ENCODE data around the gene WARS2.

Gene WARS2

GRCh38 chr1:119140177-119141019, at the start of gene WARS2:
TSS of gene WARS2 (minus strand) at chr1:119140653. CDS start at chr1:119140644, 9 bp downstream.
- H2AFZ ChIP-seq = peak within 1 kb of the TSS; percentile 91

GRCh38 chr1:119188926-119189325, 48.5 kb upstream of the WARS2 start:
- no peak overlapping the region for H2AFZ ChIP-seq
- no peak overlapping the region for H3K4me2 ChIP-seq (ENCODE audit: low read length)
- TF ChIP-seq, protein P1, sequence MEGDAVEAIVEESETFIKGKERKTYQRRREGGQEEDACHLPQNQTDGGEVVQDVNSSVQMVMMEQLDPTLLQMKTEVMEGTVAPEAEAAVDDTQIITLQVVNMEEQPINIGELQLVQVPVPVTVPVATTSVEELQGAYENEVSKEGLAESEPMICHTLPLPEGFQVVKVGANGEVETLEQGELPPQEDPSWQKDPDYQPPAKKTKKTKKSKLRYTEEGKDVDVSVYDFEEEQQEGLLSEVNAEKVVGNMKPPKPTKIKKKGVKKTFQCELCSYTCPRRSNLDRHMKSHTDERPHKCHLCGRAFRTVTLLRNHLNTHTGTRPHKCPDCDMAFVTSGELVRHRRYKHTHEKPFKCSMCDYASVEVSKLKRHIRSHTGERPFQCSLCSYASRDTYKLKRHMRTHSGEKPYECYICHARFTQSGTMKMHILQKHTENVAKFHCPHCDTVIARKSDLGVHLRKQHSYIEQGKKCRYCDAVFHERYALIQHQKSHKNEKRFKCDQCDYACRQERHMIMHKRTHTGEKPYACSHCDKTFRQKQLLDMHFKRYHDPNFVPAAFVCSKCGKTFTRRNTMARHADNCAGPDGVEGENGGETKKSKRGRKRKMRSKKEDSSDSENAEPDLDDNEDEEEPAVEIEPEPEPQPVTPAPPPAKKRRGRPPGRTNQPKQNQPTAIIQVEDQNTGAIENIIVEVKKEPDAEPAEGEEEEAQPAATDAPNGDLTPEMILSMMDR (IDR thresholded peaks at IDR 0.05) = no peak
- H3K9me3 ChIP-seq (ENCODE audit: control insufficient read depth, low read length) = no peaks in the 10 kb centered on the region
- no peaks in the 10 kb centered on the region for H3K36me3 ChIP-seq (ENCODE audit: control insufficient read depth, insufficient read depth, low read length)
- no peak overlapping the region for H3K4me3 ChIP-seq (ENCODE audit: low read depth, low read length)
- no peak overlapping the region for H3K27ac ChIP-seq
- H3K9ac ChIP-seq = no peak overlapping the region
- no peaks in the 10 kb centered on the region for H3K27me3 ChIP-seq (ENCODE audit: control insufficient read depth, insufficient read depth, low read length)
- H3K79me2 ChIP-seq = no peaks in the 10 kb centered on the region
- no peaks in the 10 kb centered on the region for H3K4me1 ChIP-seq

More at GRCh38 chr1:119140177-119141019, at the start of gene WARS2:
- peak within 1 kb of the TSS; percentile 90 for H3K4me3 ChIP-seq (ENCODE audit: low read depth, low read length)
- no peaks in the 10 kb centered on the region for H3K4me1 ChIP-seq
- peaks cover 3% of the 10 kb centered on the region for H3K79me2 ChIP-seq
- TF ChIP-seq, protein P1 (IDR thresholded peaks at IDR 0.05) = no peak
- H3K36me3 ChIP-seq (ENCODE audit: control insufficient read depth, insufficient read depth, low read length) = no peaks in the 10 kb centered on the region
- peak within 1 kb of the TSS; percentile 92 for H3K4me2 ChIP-seq (ENCODE audit: low read length)
- no peaks in the 10 kb centered on the region for H3K9me3 ChIP-seq (ENCODE audit: control insufficient read depth, low read length)
- H3K27me3 ChIP-seq (ENCODE audit: control insufficient read depth, insufficient read depth, low read length) = no peaks in the 10 kb centered on the region
- no peak within 1 kb of the TSS for H3K9ac ChIP-seq
- H3K27ac ChIP-seq = peak within 1 kb of the TSS; percentile 98

- H3K79me2 ChIP-seq = no peaks in the 10 kb centered on the region
- no peak overlapping the region for H3K4me2 ChIP-seq (ENCODE audit: low read length)
- H3K9me3 ChIP-seq (ENCODE audit: control insufficient read depth, low read length) = no peaks in the 10 kb centered on the region
- no peak overlapping the region for H3K27ac ChIP-seq
- H3K27me3 ChIP-seq (ENCODE audit: control insufficient read depth, insufficient read depth, low read length) = no peaks in the 10 kb centered on the region
- no peak overlapping the region for H2AFZ ChIP-seq
- no peak overlapping the region for H3K9ac ChIP-seq
- H3K4me3 ChIP-seq (ENCODE audit: low read depth, low read length) = no peak overlapping the region
- no peaks in the 10 kb centered on the region for H3K4me1 ChIP-seq
- no peaks in the 10 kb centered on the region for H3K36me3 ChIP-seq (ENCODE audit: control insufficient read depth, insufficient read depth, low read length)
- TF ChIP-seq, protein P1 (IDR thresholded peaks at IDR 0.05) = no peak
These were observed 47.0 kb upstream of the WARS2 start for GRCh38 chr1:119187416-119187815.

DNA sequence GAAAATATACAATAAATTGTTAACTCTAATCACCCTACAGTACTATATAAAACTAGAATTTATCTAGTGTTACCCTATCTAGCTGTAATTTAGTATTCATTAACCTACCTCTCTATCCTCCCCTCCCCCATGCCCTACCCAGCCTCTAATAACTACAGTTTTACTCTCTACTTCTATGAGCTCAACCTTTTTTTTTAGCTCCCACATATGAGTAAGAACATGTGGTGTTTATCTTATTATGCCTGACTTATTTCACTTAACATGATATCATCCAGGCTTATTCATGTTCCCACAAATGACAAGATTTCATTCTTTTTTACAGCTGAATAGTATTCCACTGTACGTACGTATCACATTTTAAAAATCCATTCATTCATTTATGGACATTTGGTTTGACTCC, 46.0 kb upstream of the WARS2 start:
- Histone ChIP-seq H3K36me3 (ENCODE audit: control insufficient read depth, insufficient read depth, low read length) (no peaks in the 10 kb centered on the region), H3K9ac (no peak overlapping the region), H2AFZ (no peak overlapping the region), H3K9me3 (ENCODE audit: control insufficient read depth, low read length) (no peaks in the 10 kb centered on the region), H3K4me2 (ENCODE audit: low read length) (no peak overlapping the region), H3K4me3 (ENCODE audit: low read depth, low read length) (no peak overlapping the region), H3K4me1 (no peaks in the 10 kb centered on the region), H3K27ac (no peak overlapping the region), H3K27me3 (ENCODE audit: control insufficient read depth, insufficient read depth, low read length) (no peaks in the 10 kb centered on the region), H3K79me2 (no peaks in the 10 kb centered on the region)
- TF ChIP-seq, protein P1 (IDR thresholded peaks at IDR 0.05) = no peak

GRCh38 chr1:119184972-119185371, 44.5 kb upstream of the WARS2 start:
- H3K4me1 ChIP-seq = no peaks in the 10 kb centered on the region
- no peak overlapping the region for H3K9ac ChIP-seq
- H3K36me3 ChIP-seq (ENCODE audit: control insufficient read depth, insufficient read depth, low read length) = no peaks in the 10 kb centered on the region
- H3K4me2 ChIP-seq (ENCODE audit: low read length) = no peak overlapping the region
- no peaks in the 10 kb centered on the region for H3K79me2 ChIP-seq
- H3K27me3 ChIP-seq (ENCODE audit: control insufficient read depth, insufficient read depth, low read length) = no peaks in the 10 kb centered on the region
- TF ChIP-seq, protein P1 (IDR thresholded peaks at IDR 0.05) = no peak
- no peak overlapping the region for H3K27ac ChIP-seq
- H2AFZ ChIP-seq = no peak overlapping the region
- H3K4me3 ChIP-seq (ENCODE audit: low read depth, low read length) = no peak overlapping the region
- H3K9me3 ChIP-seq (ENCODE audit: control insufficient read depth, low read length) = no peaks in the 10 kb centered on the region

Measured in parathyroid adenoma (tissue), 2 donors.